AG10803 (cell line): ENCODE data around the gene ZNF397.

Experiments used
- DNase-seq: peaks from one replicate; pipeline ENCODE4 v3.0.0; 2010; ENCODE audit warnings: low read depth
- H3K4me3 ChIP-seq: 2 replicates; pipeline ENCODE4 v1.5.1; 2011; ENCODE audit warnings: mild to moderate bottlenecking, low read length, control low read depth
- CTCF ChIP-seq: conservative IDR thresholded peaks from 2 replicates; pipeline ENCODE4 v1.5.1; 2011; ENCODE audit warnings: mild to moderate bottlenecking, low read length, control low read depth, inconsistent platforms

The ZNF397 gene

GRCh38 chr18:35247412-35248249, 6.8 kb downstream of the ZNF397 start:
- H3K4me3 ChIP-seq: no peak overlapping the region
- DNase-seq: peak; percentile 10
- no peak for TF ChIP-seq CTCF

DNA sequence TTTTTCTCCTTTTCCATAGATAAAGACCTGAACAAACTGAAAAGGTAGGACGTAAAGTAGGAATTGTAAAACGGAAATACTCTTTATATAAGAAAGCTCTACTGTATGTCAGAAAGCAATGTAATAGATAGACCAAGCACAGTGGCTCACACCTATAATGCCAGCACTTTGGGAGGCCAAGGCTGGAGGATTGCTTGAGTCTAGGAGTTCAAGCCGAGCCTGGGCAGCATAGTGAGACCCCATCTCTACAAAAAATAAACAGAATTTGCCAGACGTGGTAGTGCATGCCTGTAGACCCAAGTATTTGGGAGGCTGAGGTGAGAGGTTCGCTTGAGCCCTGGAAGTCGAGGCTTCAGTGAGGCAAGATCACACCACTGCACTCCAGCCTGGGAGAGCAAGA, 7.6 kb downstream of the ZNF397 start:
- DNase-seq: no peak
- TF ChIP-seq CTCF: no peak

DNA sequence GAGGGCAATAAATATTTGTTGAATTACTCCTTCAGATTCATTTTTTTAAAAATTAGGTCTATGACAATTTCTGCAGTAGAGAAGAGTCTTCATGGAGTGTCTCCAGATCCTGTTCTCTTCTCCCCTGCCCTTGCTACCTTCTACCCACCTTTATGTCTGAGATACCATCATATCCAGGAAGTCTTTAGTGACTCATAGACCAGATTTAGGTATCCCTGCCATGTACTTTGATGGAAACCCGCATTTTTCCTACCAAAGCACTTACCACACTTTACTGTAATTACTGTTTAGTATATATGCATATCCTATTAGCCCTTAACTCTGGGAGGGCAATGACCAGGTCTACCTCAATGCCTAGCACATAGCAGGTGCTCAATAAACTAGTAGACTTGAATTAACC, 11.6 kb downstream of the ZNF397 start:
- no peak for TF ChIP-seq CTCF
- DNase-seq: no peak
- no peak overlapping the region for H3K4me3 ChIP-seq

More for the DNA sequence above, 7.6 kb downstream of the ZNF397 start:
- no peak overlapping the region for H3K4me3 ChIP-seq

DNA sequence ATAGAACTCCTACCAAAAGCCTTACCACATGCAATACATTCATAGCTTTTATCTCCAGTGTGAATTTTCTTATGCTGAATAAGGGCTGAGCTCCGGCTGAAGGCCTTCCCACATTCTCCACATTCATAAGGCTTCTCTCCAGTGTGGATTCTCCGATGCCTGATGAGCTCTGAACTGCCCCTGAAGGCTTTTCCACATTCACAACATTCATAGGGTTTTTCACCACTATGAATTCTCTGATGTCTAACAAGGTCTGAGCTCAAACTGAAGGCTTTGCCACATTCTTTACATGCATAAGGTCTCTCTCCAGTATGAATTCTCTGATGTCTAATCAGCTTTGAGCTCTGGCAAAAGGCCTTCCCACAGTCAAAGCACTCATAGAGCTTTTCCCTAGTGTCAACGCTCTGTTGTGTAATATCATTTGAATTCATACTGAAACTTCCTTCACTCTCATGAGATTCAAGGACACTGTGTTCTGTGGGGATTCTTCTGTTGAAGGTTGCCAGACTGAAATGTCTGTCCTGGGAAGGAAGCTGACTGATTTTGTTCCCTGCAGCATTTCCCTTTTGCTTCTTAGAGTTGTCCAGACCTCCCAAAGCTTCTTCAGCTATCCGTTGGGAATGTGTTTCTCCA, 12.9 kb downstream of the ZNF397 start:
- no peak overlapping the region for H3K4me3 ChIP-seq
- no peak for TF ChIP-seq CTCF
- no peak for DNase-seq

GRCh38 chr18:35256947-35257346, 16.1 kb downstream of the ZNF397 start:
- DNase-seq: no peak
- no peak overlapping the region for H3K4me3 ChIP-seq
- no peak for TF ChIP-seq CTCF

DNA sequence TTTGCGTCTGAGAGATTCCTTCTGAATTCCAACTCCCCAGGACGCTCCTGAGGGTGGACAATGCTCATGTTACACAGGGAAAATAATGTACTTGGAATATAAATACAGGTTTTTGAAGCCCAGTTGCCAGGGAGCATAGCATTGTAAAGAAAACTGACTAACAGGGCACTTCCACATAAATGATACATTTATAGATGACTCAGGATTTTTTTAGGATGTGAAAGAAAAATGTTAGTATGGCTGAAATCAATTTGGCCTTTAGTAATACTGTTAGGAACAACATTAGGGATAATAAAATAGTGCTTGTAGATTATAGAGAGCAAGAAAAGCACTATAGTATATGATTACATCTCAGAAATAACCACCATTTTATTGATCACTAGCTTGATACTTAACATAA, 23.6 kb downstream of the ZNF397 start:
- TF ChIP-seq CTCF: no peak
- no peak overlapping the region for H3K4me3 ChIP-seq
- DNase-seq: no peak

DNA sequence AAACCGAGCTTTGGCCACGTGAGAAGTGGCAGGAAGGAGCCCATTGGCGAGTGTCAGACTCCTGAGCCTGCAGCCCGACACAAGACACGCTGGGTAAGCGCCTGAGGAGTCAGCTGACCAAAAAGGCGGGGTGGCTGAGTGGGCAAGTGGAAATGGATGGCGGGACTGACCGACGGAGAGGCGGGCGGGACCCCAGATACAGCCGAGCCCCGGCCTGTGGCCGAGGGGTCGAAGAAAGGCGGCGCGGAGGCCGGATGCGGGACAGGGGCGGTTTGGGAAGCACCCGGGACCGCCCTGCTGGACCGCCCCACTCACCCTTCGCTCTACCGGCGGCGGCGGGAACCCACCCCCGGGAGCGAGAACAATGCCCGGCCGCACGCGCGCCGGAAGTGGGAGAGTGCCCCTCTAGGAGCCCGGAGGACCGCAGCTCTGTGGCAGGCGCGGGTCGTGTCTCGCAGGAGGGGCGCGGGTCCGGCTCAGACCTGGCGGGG, 26.4 kb downstream of the ZNF397 start:
- TF ChIP-seq CTCF: no peak
- peak; percentile 29 for DNase-seq
- peak overlapping the region; percentile 41 for H3K4me3 ChIP-seq
